ENCODE measurements around the gene ARL6IP4.

ARL6IP4 gene

GRCh38 chr12:122999986-123000420 is 19.5 kb downstream of the ARL6IP4 start:
- TF ChIP-seq POLR2AphosphoS5 (IDR thresholded peaks at IDR 0.05; ENCODE audit: low read depth) = no peak; the same call in 1 of the 2 replicates
- TF ChIP-seq SPI1 (IDR thresholded peaks at IDR 0.05; ENCODE audit: borderline replicate concordance, low read depth) = no peak
- TF ChIP-seq, protein P1, sequence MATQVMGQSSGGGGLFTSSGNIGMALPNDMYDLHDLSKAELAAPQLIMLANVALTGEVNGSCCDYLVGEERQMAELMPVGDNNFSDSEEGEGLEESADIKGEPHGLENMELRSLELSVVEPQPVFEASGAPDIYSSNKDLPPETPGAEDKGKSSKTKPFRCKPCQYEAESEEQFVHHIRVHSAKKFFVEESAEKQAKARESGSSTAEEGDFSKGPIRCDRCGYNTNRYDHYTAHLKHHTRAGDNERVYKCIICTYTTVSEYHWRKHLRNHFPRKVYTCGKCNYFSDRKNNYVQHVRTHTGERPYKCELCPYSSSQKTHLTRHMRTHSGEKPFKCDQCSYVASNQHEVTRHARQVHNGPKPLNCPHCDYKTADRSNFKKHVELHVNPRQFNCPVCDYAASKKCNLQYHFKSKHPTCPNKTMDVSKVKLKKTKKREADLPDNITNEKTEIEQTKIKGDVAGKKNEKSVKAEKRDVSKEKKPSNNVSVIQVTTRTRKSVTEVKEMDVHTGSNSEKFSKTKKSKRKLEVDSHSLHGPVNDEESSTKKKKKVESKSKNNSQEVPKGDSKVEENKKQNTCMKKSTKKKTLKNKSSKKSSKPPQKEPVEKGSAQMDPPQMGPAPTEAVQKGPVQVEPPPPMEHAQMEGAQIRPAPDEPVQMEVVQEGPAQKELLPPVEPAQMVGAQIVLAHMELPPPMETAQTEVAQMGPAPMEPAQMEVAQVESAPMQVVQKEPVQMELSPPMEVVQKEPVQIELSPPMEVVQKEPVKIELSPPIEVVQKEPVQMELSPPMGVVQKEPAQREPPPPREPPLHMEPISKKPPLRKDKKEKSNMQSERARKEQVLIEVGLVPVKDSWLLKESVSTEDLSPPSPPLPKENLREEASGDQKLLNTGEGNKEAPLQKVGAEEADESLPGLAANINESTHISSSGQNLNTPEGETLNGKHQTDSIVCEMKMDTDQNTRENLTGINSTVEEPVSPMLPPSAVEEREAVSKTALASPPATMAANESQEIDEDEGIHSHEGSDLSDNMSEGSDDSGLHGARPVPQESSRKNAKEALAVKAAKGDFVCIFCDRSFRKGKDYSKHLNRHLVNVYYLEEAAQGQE (IDR thresholded peaks at IDR 0.05; ENCODE audit: insufficient replicate concordance, low read depth) = no peak
- no peak for TF ChIP-seq GABPA (IDR thresholded peaks at IDR 0.05; ENCODE audit: low read depth)
- TF ChIP-seq CTCF (IDR thresholded peaks at IDR 0.05; ENCODE audit: insufficient read depth, low read length) = no peak
- no peak overlapping the region for H3K4me3 ChIP-seq (replicated peaks; ENCODE audit: insufficient read depth, low read length)
- peak in 1 of 2 experiments; percentile 36 for DNase-seq (ENCODE audit: low read depth in 1 of 2, low spot score in 1 of 2)
- peaks cover 2% of the 10 kb centered on the region for H3K27me3 ChIP-seq (ENCODE audit: insufficient read depth, poor library complexity, severe bottlenecking)
- H3K27ac ChIP-seq (replicated peaks) = no peak overlapping the region

- no peak for DNase-seq (ENCODE audit: low read depth in 1 of 2, low spot score in 1 of 2)
- TF ChIP-seq GABPA (IDR thresholded peaks at IDR 0.05; ENCODE audit: low read depth) (no peak), POLR2AphosphoS5 (IDR thresholded peaks at IDR 0.05; ENCODE audit: low read depth) (no peak), SPI1 (IDR thresholded peaks at IDR 0.05; ENCODE audit: borderline replicate concordance, low read depth) (no peak), CTCF (IDR thresholded peaks at IDR 0.05; ENCODE audit: insufficient read depth, low read length) (no peak)
- TF ChIP-seq, protein P1 (IDR thresholded peaks at IDR 0.05; ENCODE audit: insufficient replicate concordance, low read depth) = no peak
- no peak overlapping the region for H3K4me3 ChIP-seq (replicated peaks; ENCODE audit: insufficient read depth, low read length)
- peaks cover 2% of the 10 kb centered on the region for H3K27me3 ChIP-seq (ENCODE audit: insufficient read depth, poor library complexity, severe bottlenecking)
- no peak overlapping the region for H3K27ac ChIP-seq (replicated peaks)
Observed at GRCh38 chr12:123000578-123000977, 20.1 kb downstream of the ARL6IP4 start.

GRCh38 chr12:123001464-123001863 is 21.0 kb downstream of the ARL6IP4 start:
- Histone ChIP-seq H3K4me3 (replicated peaks; ENCODE audit: insufficient read depth, low read length) (no peak overlapping the region), H3K27ac (replicated peaks) (no peak overlapping the region), H3K27me3 (ENCODE audit: insufficient read depth, poor library complexity, severe bottlenecking) (peaks cover 2% of the 10 kb centered on the region)
- DNase-seq (ENCODE audit: low read depth in 1 of 2, low spot score in 1 of 2) = no peak
- TF ChIP-seq GABPA (IDR thresholded peaks at IDR 0.05; ENCODE audit: low read depth) (no peak), POLR2AphosphoS5 (IDR thresholded peaks at IDR 0.05; ENCODE audit: low read depth) (no peak), CTCF (IDR thresholded peaks at IDR 0.05; ENCODE audit: insufficient read depth, low read length) (no peak), SPI1 (IDR thresholded peaks at IDR 0.05; ENCODE audit: borderline replicate concordance, low read depth) (no peak)
- TF ChIP-seq, protein P1 (IDR thresholded peaks at IDR 0.05; ENCODE audit: insufficient replicate concordance, low read depth) = no peak
